HepG2 (cell line): ENCODE measurements around the gene ZNF519.
"Not testable (repeated sequence)": the region's sequence is repeated elsewhere in the genome, so short reads cannot be mapped to it uniquely, and the experiment has no call there.

ENCODE experiments used
- CTCF ChIP-seq: sonication (generic); formaldehyde crosslinking; IDR thresholded peaks from 2 replicates; pipeline ENCODE4 v1.5.0; 2020; ENCODE audit warnings: mild to moderate bottlenecking, missing genetic modification reagents, moderate library complexity
- EZH2 ChIP-seq: conservative IDR thresholded peaks from 2 replicates; pipeline ENCODE4 v1.6.1; 2012; ENCODE audit warnings: mild to moderate bottlenecking, low read depth, low read length, moderate library complexity
- IRF1 ChIP-seq: sonication (generic); formaldehyde crosslinking; IDR thresholded peaks from 2 replicates; pipeline ENCODE4 v1.4.0; 2020; ENCODE audit warnings: low read depth, mild to moderate bottlenecking, missing genetic modification reagents
- KAT8 ChIP-seq: IDR thresholded peaks from 2 replicates; pipeline ENCODE4 v1.6.1; 2016; ENCODE audit warnings: missing genetic modification reagents, missing compliant biosample characterization
- TCF7 ChIP-seq: sonication (generic); IDR thresholded peaks from 2 replicates; pipeline ENCODE4 v1.6.1; 2016; ENCODE audit warnings: antibody characterized with exemption, low read depth
- ZKSCAN1 ChIP-seq: fragments of 150-350 bp; IDR thresholded peaks from 2 replicates; pipeline ENCODE4 v1.6.1; 2014; ENCODE audit warnings: low read length
- ZNF253 ChIP-seq: sonication (generic); formaldehyde crosslinking; IDR thresholded peaks from 2 replicates; pipeline ENCODE4 v1.8.0; 2022; ENCODE audit warnings: mild to moderate bottlenecking, missing genetic modification reagents, borderline replicate concordance
- ZNF274 ChIP-seq: sonication (generic); formaldehyde crosslinking; IDR thresholded peaks from 2 replicates; pipeline ENCODE4 v1.5.1; 2020; ENCODE audit warnings: mild to moderate bottlenecking, missing genetic modification reagents
- ZZZ3 ChIP-seq: sonication (generic); formaldehyde crosslinking; IDR thresholded peaks from 2 replicates; pipeline ENCODE4 v1.4.0; 2020; ENCODE audit warnings: missing genetic modification reagents, mild to moderate bottlenecking, borderline replicate concordance

- TF ChIP-seq ZKSCAN1; ZNF253 (CRISPR knock-in tag); KAT8 (CRISPR knock-in tag); TCF7; EZH2; ZZZ3; IRF1 (CRISPR knock-in tag); ZNF274 (CRISPR knock-in tag); CTCF (CRISPR knock-in tag): not testable (repeated sequence)
Observed at GRCh38 chr18:14131696-14132270, 452 bp downstream of the ZNF519 start.
